DND-41 (cell line): Measurements from ENCODE around the gene TBCD.
A peak's percentile ranks its signal among the peaks of the same experiment; 100 is the strongest.

Experiments used
- ATAC-seq: fragments of 200-7000 bp; cut with Tn5 transposase; 3 replicates; pipeline ENCODE4 v1.9.1; 2021; ENCODE audit warnings: low read depth; ENCODE audit not compliant: insufficient read depth
- DNase-seq: peaks from one replicate; pipeline ENCODE4 v3.0.0-alpha.2; 2020
- H2AFZ ChIP-seq: 2 replicates; pipeline ENCODE4 v1.6.0; 2012; ENCODE audit warnings: low read depth, low read length
- H3K27ac ChIP-seq: 2 replicates; pipeline ENCODE4 v1.5.1; 2012; ENCODE audit warnings: low read length, inconsistent platforms
- H3K27me3 ChIP-seq: fragments of 200-600 bp; sonication (generic); 2 replicates; pipeline ENCODE4 v1.6.0; 2012; ENCODE audit warnings: low read length, mild to moderate bottlenecking, inconsistent platforms; ENCODE audit not compliant: insufficient read depth, poor library complexity
- H3K36me3 ChIP-seq: 2 replicates; pipeline ENCODE4 v1.5.1; 2012; ENCODE audit warnings: low read length, inconsistent platforms; ENCODE audit not compliant: insufficient read depth
- H3K4me1 ChIP-seq: 2 replicates; pipeline ENCODE4 v1.5.1; 2012; ENCODE audit warnings: mild to moderate bottlenecking, low read length; ENCODE audit not compliant: insufficient read depth
- H3K4me2 ChIP-seq: 2 replicates; pipeline ENCODE4 v1.6.0; 2012; ENCODE audit warnings: mild to moderate bottlenecking, moderate library complexity, low read length, inconsistent platforms; ENCODE audit not compliant: insufficient read depth
- H3K4me3 ChIP-seq, 2 experiments: fragments of 200-600 bp in 1 of 2; shearing (Covaris generic) in 1 of 2; 2 replicates each; pipeline ENCODE4 v1.5.1; 2012 to 2016; ENCODE audit warnings: inconsistent platforms in 2 of 2, low read length in 2 of 2, mild to moderate bottlenecking in 2 of 2, low read depth in 1 of 2, moderate library complexity in 1 of 2
- H3K79me2 ChIP-seq: 2 replicates; pipeline ENCODE4 v1.6.0; 2012; ENCODE audit warnings: low read length, inconsistent platforms; ENCODE audit not compliant: insufficient read depth
- H3K9ac ChIP-seq: 2 replicates; pipeline ENCODE4 v1.6.0; 2012; ENCODE audit warnings: low read depth, mild to moderate bottlenecking, inconsistent platforms, low read length, moderate library complexity
- H3K9me3 ChIP-seq: 2 replicates; pipeline ENCODE4 v1.5.1; 2012; ENCODE audit warnings: low read length, moderate library complexity, mild to moderate bottlenecking, inconsistent platforms; ENCODE audit not compliant: insufficient read depth, severe bottlenecking
- H4K20me1 ChIP-seq: 2 replicates; pipeline ENCODE4 v1.6.0; 2012; ENCODE audit warnings: low read length; ENCODE audit not compliant: insufficient read depth
- EZH2 ChIP-seq: IDR thresholded peaks from 3 replicates; pipeline ENCODE4 v1.6.1; 2012; ENCODE audit warnings: borderline replicate concordance, low read depth, mild to moderate bottlenecking, moderate library complexity, low read length, inconsistent platforms; ENCODE audit not compliant: severe bottlenecking
- TF ChIP-seq, protein P1 (sequence below): IDR thresholded peaks from 2 replicates; pipeline ENCODE4 v1.5.1; 2012; ENCODE audit warnings: borderline replicate concordance, low read length, moderate library complexity, mild to moderate bottlenecking; ENCODE audit not compliant: poor library complexity, severe bottlenecking; ENCODE audit errors: extremely low read depth

Gene TBCD

DNA sequence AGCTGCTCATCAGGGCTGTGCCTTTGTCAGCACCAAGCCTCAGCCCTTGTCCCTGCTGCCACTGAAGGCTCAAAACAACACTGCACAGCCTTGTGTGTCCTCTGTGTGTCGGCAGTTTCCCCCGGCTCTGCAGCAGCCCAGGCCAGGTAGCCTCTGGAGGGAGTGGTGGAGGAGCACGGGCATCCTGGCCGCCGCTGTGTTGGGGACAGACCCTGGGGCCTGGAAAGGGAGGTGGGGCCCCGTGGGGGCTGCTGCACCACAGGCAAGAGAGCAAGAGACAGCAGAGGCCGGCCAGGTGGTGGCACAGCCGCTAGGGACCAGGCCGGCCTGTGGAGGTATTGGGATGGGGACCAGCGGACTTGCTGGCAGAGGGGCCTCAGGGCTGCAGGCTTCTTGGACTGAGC, 184.9 kb downstream of the TBCD start:
- ATAC-seq: no peak
- no peaks in the 10 kb centered on the region for H3K4me1 ChIP-seq
- peaks cover 31% of the 10 kb centered on the region for H4K20me1 ChIP-seq

DNA sequence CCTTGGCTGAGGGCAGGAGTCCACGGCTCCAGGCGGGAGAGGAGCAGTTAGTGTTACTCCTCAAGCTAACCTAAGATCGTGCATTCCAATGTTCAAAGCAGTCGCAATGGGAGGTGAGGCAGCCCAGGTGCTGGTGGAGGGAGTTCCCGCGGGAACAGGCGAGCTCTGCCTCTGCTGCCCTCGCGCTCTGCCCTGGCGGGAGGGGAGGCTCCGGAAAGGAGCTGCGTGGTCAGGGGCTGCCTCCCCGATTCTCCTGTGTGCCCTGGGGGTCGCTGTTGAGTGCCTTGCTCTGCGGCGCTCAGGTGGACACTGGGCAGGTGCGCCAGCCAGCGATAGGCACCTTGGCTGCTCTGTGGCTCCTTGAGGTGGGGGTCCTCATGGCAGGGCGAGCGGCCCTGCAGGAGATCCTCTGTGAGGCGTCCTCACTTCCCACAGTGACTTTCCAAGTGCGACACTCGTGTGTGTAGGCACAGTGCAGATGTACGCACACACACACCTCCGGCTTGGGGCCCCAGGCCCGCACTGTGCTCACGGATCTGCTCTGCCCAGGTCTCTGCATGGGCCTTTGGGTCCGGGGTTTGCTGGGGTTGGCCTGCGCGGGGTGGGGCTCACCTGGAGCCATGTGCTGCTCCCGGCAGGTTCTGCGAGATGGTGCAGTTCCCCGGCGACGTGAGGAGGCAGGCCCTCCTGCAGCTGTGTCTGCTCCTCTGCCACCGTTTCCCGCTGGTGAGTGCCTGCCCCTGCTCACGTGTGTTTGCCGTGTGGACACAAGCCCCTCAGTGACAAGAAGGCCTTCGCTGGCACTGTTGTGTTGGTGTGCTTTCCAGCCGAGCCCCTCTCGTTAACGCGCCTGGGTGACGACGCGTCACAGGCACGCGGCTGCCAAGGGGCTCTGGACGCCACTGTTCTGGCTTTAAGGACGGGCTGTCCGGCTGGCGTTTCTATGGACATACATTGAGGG, 185.8 kb downstream of the TBCD start:
- H3K4me1 ChIP-seq: no peaks in the 10 kb centered on the region
- peak overlapping the region; percentile 13; the same call in 1 of the 2 replicates for H3K27ac ChIP-seq
- DNase-seq: no peak
- no peak overlapping the region for H3K4me3 ChIP-seq
- H3K36me3 ChIP-seq: peaks cover 98% of the 10 kb centered on the region
- H3K4me2 ChIP-seq: no peak overlapping the region
- ATAC-seq: no peak
- TF ChIP-seq, protein P1, sequence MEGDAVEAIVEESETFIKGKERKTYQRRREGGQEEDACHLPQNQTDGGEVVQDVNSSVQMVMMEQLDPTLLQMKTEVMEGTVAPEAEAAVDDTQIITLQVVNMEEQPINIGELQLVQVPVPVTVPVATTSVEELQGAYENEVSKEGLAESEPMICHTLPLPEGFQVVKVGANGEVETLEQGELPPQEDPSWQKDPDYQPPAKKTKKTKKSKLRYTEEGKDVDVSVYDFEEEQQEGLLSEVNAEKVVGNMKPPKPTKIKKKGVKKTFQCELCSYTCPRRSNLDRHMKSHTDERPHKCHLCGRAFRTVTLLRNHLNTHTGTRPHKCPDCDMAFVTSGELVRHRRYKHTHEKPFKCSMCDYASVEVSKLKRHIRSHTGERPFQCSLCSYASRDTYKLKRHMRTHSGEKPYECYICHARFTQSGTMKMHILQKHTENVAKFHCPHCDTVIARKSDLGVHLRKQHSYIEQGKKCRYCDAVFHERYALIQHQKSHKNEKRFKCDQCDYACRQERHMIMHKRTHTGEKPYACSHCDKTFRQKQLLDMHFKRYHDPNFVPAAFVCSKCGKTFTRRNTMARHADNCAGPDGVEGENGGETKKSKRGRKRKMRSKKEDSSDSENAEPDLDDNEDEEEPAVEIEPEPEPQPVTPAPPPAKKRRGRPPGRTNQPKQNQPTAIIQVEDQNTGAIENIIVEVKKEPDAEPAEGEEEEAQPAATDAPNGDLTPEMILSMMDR: no peak
- no peak for TF ChIP-seq EZH2
- no peak overlapping the region for H3K9ac ChIP-seq
- peaks cover 16% of the 10 kb centered on the region; the same call in 1 of the 2 replicates for H3K79me2 ChIP-seq
- no peak overlapping the region for H2AFZ ChIP-seq
- no peaks in the 10 kb centered on the region for H3K9me3 ChIP-seq
- peaks cover 31% of the 10 kb centered on the region for H4K20me1 ChIP-seq
- H3K27me3 ChIP-seq: no peaks in the 10 kb centered on the region

More for the DNA sequence above, 184.9 kb downstream of the TBCD start:
- no peak overlapping the region for H3K4me3 ChIP-seq
- H3K9me3 ChIP-seq: no peaks in the 10 kb centered on the region
- H3K36me3 ChIP-seq: peaks cover 98% of the 10 kb centered on the region
- no peak for DNase-seq
- H3K9ac ChIP-seq: no peak overlapping the region
- H3K27me3 ChIP-seq: no peaks in the 10 kb centered on the region
- peak overlapping the region; percentile 22 for H3K27ac ChIP-seq
- no peak for TF ChIP-seq EZH2
- no peak overlapping the region for H2AFZ ChIP-seq
- H3K79me2 ChIP-seq: peaks cover 16% of the 10 kb centered on the region
- H3K4me2 ChIP-seq: no peak overlapping the region

DNA sequence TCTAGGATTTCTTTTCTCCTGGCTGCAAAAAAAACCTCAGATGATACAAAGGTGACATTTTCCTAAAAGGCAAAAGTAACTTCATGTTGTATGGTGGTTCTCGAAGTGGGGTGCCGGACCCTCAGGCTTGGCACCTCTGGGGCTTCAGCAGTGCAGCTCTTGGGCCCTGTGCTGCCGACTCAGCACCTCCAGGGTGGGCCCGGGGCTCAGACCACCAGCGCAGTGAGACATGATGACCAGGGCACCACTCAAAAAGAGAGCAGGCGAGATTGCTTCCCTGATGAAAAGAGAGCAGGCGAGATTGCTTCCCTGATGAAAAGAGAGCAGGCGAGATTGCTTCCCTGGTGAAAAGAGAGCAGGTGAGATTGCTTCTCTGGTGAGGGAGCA, 186.6 kb downstream of the TBCD start:
- H3K4me1 ChIP-seq: no peaks in the 10 kb centered on the region
- no peak overlapping the region for H3K4me2 ChIP-seq
- no peak overlapping the region for H3K27ac ChIP-seq
- ATAC-seq: no peak
- H2AFZ ChIP-seq: no peak overlapping the region
- DNase-seq: no peak
- TF ChIP-seq EZH2: no peak
- TF ChIP-seq, protein P1: no peak
- peaks cover 98% of the 10 kb centered on the region for H3K36me3 ChIP-seq
- H3K9ac ChIP-seq: no peak overlapping the region
- H3K9me3 ChIP-seq: peaks cover 3% of the 10 kb centered on the region
- no peaks in the 10 kb centered on the region for H3K27me3 ChIP-seq
- no peak overlapping the region for H3K4me3 ChIP-seq
- peaks cover 31% of the 10 kb centered on the region for H4K20me1 ChIP-seq
- H3K79me2 ChIP-seq: peaks cover 13% of the 10 kb centered on the region; the same call in 1 of the 2 replicates
